Natural killer cell (primary cell): Measurements from ENCODE around the gene GALNTL6. TPM values are rescaled to one million over a fixed set of nuclear protein-coding genes. Genes with fewer than 3 reads are reported as not detected.
"Not testable (repeated sequence)": the region's sequence is repeated elsewhere in the genome, so short reads cannot be mapped to it uniquely, and the experiment has no call there.

Experiments
- ATAC-seq, 3 donors: fragments of 150-1000 bp in 2 of 3; fragments of 200-7000 bp in 1 of 3; cut with Tn5 transposase; 1 replicate in 1 of 3; 2 replicates in 2 of 3; pipeline ENCODE4 v1.10.0; 2021; ENCODE audit warnings: mild to moderate bottlenecking in 2 of 3, moderate library complexity in 2 of 3
- DNase-seq, 2 donors: peaks; one replicate each; pipeline versions ENCODE4 v3.0.0 to v3.0.0-alpha.2; 2013 to 2021; ENCODE audit warnings: mixed read lengths in 1 of 2
- H3K27ac ChIP-seq: one replicate; pipeline ENCODE4 v1.5.1; 2013; ENCODE audit warnings: mild to moderate bottlenecking, low read length
- H3K27me3 ChIP-seq: one replicate; pipeline ENCODE4 v1.6.1; 2013; ENCODE audit warnings: low read length; ENCODE audit not compliant: control insufficient read depth, insufficient read depth
- H3K36me3 ChIP-seq: one replicate; pipeline ENCODE4 v1.6.1; 2013; ENCODE audit warnings: low read length; ENCODE audit not compliant: control insufficient read depth, insufficient read depth
- H3K4me1 ChIP-seq: one replicate; pipeline ENCODE4 v1.6.1; 2013; ENCODE audit warnings: low read length; ENCODE audit not compliant: control insufficient read depth, insufficient read depth
- H3K4me3 ChIP-seq: one replicate; pipeline ENCODE4 v1.5.1; 2013; ENCODE audit warnings: low read length
- H3K9me3 ChIP-seq: one replicate; pipeline ENCODE4 v1.6.1; 2013; ENCODE audit warnings: low read length; ENCODE audit not compliant: control insufficient read depth, insufficient read depth
- H3K27ac Mint-ChIP-seq, 2 donors: one replicate each; pipeline ENCODE4 v1.8.0; 2022; ENCODE audit warnings: mild to moderate bottlenecking in 2 of 2, mixed read lengths in 2 of 2, moderate library complexity in 1 of 2
- H3K27me3 Mint-ChIP-seq, 2 donors: one replicate each; pipeline ENCODE4 v1.8.0; 2022; ENCODE audit warnings: low read depth in 2 of 2, mixed read lengths in 2 of 2
- H3K36me3 Mint-ChIP-seq: one replicate; pipeline ENCODE4 v1.8.0; 2022; ENCODE audit warnings: mixed read lengths
- H3K4me1 Mint-ChIP-seq, 2 donors: one replicate each; pipeline ENCODE4 v1.8.0; 2022; ENCODE audit warnings: mixed read lengths in 2 of 2
- H3K4me3 Mint-ChIP-seq: one replicate; pipeline ENCODE4 v1.8.0; 2022; ENCODE audit warnings: mild to moderate bottlenecking, moderate library complexity, mixed read lengths
- H3K9me3 Mint-ChIP-seq, 2 donors: one replicate each; pipeline ENCODE4 v1.8.0; 2022; ENCODE audit warnings: mixed read lengths in 2 of 2
- WGBS: methylation state at CpG from one replicate; pipeline ENCODE4 v1.1.7; 2013; ENCODE audit warnings: missing lambda C conversion rate; ENCODE audit not compliant: insufficient coverage; 5-methylcytosine and 5-hydroxymethylcytosine counted together
- intact Hi-C: fragments of 100-400 bp; cut with micrococcal nuclease; formaldehyde crosslinking; loops from one replicate; pipeline ENCODE4 v1.14.2; 2022
- total RNA-seq, 4 donors: library from RNA; stranded (reverse); fragments of 120-200 nt in 1 of 4; gene quantifications; one replicate each; pipeline versions ENCODE4 v1.2.3 to v1.2.4, GENCODE V29; 2013 to 2022
- TF ChIP-seq, protein P1 (sequence below): fragments of 200-600 bp; IDR thresholded peaks from one replicate; pipeline ENCODE4 v1.8.0; 2022; ENCODE audit warnings: antibody characterized with exemption

Gene GALNTL6
- total RNA-seq, 3 donors from 2014 or later (not counting 1 experiment from before 2014, with no cell fraction given): not detected

DNA sequence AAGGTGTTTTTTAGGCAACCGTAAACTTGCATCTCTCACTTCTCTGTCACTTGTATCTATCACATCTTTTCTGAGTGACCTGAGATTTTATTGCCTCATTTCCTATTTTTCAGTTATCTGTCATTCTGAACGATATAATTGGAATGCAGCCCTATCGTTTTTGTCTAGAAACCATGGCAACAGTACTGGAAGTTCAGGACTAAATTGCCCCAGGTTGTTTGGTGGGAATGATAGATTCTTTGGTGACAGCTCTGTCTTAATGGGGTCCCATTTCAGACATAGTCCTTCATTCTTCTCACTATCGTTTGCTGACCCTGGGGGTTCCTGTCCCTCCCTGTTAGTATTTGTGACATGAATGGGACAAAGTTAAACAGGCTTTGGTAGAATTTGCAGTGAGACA, 1087.7 kb downstream of the GALNTL6 start:
- ATAC-seq (no peak), DNase-seq (no peak)
- H3K27ac ChIP-seq: no peak overlapping the region
- H3K27me3 ChIP-seq: no peaks in the 10 kb centered on the region
- Mint-ChIP-seq H3K4me1 (no peaks in the 10 kb centered on the region), H3K9me3 (peaks cover 2 to 3% of the 10 kb centered on the region in 2 donors), H3K36me3 (peaks cover 2% of the 10 kb centered on the region), H3K27ac (no peak overlapping the region), H3K27me3 (no peaks in the 10 kb centered on the region), H3K4me3 (no peak overlapping the region)
- no peaks in the 10 kb centered on the region for H3K4me1 ChIP-seq
- 90% methylated on average over 4 of the region's 4 CpGs for WGBS
- H3K4me3 ChIP-seq: no peak overlapping the region
- peaks cover 8% of the 10 kb centered on the region for H3K9me3 ChIP-seq
- intact Hi-C loops: no loop called here
- H3K36me3 ChIP-seq: no peaks in the 10 kb centered on the region
- TF ChIP-seq, protein P1, sequence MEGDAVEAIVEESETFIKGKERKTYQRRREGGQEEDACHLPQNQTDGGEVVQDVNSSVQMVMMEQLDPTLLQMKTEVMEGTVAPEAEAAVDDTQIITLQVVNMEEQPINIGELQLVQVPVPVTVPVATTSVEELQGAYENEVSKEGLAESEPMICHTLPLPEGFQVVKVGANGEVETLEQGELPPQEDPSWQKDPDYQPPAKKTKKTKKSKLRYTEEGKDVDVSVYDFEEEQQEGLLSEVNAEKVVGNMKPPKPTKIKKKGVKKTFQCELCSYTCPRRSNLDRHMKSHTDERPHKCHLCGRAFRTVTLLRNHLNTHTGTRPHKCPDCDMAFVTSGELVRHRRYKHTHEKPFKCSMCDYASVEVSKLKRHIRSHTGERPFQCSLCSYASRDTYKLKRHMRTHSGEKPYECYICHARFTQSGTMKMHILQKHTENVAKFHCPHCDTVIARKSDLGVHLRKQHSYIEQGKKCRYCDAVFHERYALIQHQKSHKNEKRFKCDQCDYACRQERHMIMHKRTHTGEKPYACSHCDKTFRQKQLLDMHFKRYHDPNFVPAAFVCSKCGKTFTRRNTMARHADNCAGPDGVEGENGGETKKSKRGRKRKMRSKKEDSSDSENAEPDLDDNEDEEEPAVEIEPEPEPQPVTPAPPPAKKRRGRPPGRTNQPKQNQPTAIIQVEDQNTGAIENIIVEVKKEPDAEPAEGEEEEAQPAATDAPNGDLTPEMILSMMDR: no peak

DNA sequence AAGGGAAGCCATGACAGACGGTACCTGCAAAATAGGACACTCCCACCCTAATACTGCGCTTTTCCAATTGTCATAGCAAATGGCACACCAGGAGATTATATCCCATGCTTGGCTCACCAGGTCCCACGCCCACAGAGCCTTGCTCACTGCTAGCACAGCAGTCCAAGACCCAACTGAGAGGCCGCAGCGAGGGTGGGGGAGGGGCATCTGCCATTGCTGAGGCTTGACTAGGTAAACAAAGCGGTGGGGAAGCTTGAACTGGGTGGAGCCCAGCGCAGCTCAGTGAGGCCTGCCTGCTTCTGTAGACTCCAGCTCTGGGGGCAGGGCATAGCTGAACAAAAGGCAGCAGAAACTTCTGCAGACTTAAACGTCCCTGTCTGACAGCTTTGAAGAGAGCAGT, 1099.3 kb downstream of the GALNTL6 start:
- H3K4me1 Mint-ChIP-seq, H3K4me3 Mint-ChIP-seq, H3K9me3 Mint-ChIP-seq, H3K27ac ChIP-seq, H3K36me3 ChIP-seq, H3K27me3 ChIP-seq, DNase-seq, H3K4me1 ChIP-seq, intact Hi-C loops, H3K27ac Mint-ChIP-seq, H3K27me3 Mint-ChIP-seq, H3K36me3 Mint-ChIP-seq, H3K9me3 ChIP-seq, H3K4me3 ChIP-seq, ATAC-seq: not testable (repeated sequence)
- 87% methylated on average over 8 of the region's 8 CpGs for whole genome bisulfite sequencing

DNA sequence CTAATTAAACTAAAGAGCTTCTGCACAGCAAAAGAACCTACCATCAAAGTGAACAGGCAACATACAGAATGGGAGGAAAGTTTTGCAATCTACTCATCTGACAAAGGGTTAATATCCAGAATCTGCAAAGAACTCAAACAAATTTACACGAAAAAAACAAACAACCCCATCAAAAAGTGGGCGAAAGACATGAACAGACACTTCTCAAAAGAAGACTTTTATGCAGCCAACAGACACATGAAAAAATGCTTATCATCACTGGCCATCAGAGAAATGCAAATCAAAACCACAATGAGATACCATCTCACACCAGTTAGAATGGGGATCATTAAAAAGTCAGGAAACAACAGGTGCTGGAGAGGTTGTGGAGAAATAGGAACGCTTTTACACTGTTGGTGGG, 1104.2 kb downstream of the GALNTL6 start:
- intact Hi-C loops, H3K27ac ChIP-seq, H3K27me3 Mint-ChIP-seq, H3K4me3 ChIP-seq, ATAC-seq, H3K4me1 Mint-ChIP-seq, H3K4me3 Mint-ChIP-seq, H3K27me3 ChIP-seq, H3K27ac Mint-ChIP-seq, H3K36me3 Mint-ChIP-seq, H3K4me1 ChIP-seq, H3K9me3 ChIP-seq, DNase-seq, H3K36me3 ChIP-seq: not testable (repeated sequence)
- H3K9me3 Mint-ChIP-seq: peaks cover 6 to 13% of the 10 kb centered on the region in 2 donors
- 91% methylated on average over 2 of the region's 3 CpGs for WGBS

DNA sequence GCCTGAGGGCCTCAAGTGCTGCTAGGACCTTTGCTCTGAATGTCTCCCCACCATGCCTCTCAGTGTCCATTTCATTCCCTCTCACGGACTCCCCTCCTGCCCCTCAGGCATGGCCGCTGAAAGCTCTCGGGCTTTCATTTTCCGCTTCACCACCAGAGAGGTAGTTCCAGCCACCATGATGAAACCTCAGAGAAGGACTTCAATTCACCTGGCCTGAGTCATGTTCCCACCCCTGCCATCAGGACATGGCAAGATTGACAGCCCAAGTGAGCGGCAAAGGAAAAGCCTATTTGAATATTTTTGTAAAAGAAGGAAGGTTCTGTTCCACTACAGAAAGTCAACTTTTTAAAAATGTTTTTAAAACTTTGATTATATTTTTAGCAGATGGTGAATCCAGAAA, 1106.1 kb downstream of the GALNTL6 start:
- intact Hi-C loops: no loop called here
- Mint-ChIP-seq H3K27ac (no peak overlapping the region), H3K4me1 (no peaks in the 10 kb centered on the region), H3K4me3 (no peak overlapping the region), H3K9me3 (peaks cover 7 to 11% of the 10 kb centered on the region in 2 donors), H3K36me3 (no peaks in the 10 kb centered on the region), H3K27me3 (no peaks in the 10 kb centered on the region)
- no peak overlapping the region for H3K4me3 ChIP-seq
- TF ChIP-seq, protein P1: no peak
- no peaks in the 10 kb centered on the region for H3K9me3 ChIP-seq
- H3K4me1 ChIP-seq: no peaks in the 10 kb centered on the region
- no peak overlapping the region for H3K27ac ChIP-seq
- ATAC-seq (no peak), DNase-seq (no peak)
- H3K36me3 ChIP-seq: no peaks in the 10 kb centered on the region
- WGBS: 94% methylated on average over 5 of the region's 5 CpGs
- H3K27me3 ChIP-seq: no peaks in the 10 kb centered on the region
